Upper lobe of left lung (tissue), 6 donors: ENCODE data around the gene KCNG2. TPM values are rescaled to one million over a fixed set of nuclear protein-coding genes. Genes with fewer than 3 reads are reported as not detected.

Experiments
- ATAC-seq, 2 donors: fragments of 200-7000 bp; cut with Tn5 transposase; one replicate each; pipeline ENCODE4 v1.9.1; 2022; ENCODE audit warnings: mild to moderate bottlenecking in 2 of 2, moderate library complexity in 2 of 2; ENCODE audit not compliant: low FRiP score in 2 of 2
- DNase-seq, 2 donors: peaks; one replicate each; pipeline ENCODE4 v3.0.0-alpha.2; 2019 to 2020
- H3K27ac ChIP-seq, 4 donors: fragments of 200-600 bp; sonication (generic); one replicate each; pipeline ENCODE4 v1.5.1; 2016 to 2019
- H3K27me3 ChIP-seq, 4 donors: fragments of 200-600 bp; sonication (generic); one replicate each; pipeline ENCODE4 v1.5.1; 2017 to 2019
- H3K36me3 ChIP-seq, 4 donors: fragments of 200-600 bp; sonication (generic); one replicate each; pipeline ENCODE4 v1.5.1; 2016 to 2019
- H3K4me1 ChIP-seq, 4 donors: fragments of 200-600 bp; sonication (generic); one replicate each; pipeline ENCODE4 v1.5.1; 2018 to 2019
- H3K4me3 ChIP-seq, 4 donors: fragments of 200-600 bp; sonication (generic); one replicate each; pipeline ENCODE4 v1.5.1; 2017 to 2019; ENCODE audit warnings: mild to moderate bottlenecking in 2 of 4, moderate library complexity in 1 of 4
- H3K9me3 ChIP-seq, 4 donors: fragments of 200-600 bp; sonication (generic); one replicate each; pipeline ENCODE4 v1.5.1; 2018 to 2019
- EP300 ChIP-seq, 4 donors: sonication (generic); formaldehyde crosslinking; IDR thresholded peaks; one replicate each; pipeline ENCODE4 v1.5.1; 2017; ENCODE audit warnings: antibody characterized with exemption in 4 of 4, control low read depth in 2 of 4
- POLR2A ChIP-seq, 4 donors: fragments of 450-650 bp; IDR thresholded peaks; one replicate each; pipeline ENCODE4 v1.5.1; 2016 to 2017; ENCODE audit warnings: antibody characterized with exemption in 4 of 4, mild to moderate bottlenecking in 2 of 4
- POLR2AphosphoS5 ChIP-seq, 2 donors: sonication (generic); formaldehyde crosslinking; IDR thresholded peaks; one replicate each; pipeline ENCODE4 v1.5.1; 2017; ENCODE audit warnings: antibody characterized with exemption in 2 of 2
- WGBS, 2 donors: methylation state at CpG; one replicate each; pipeline ENCODE4 v1.1.5; 2017 to 2018; 5-methylcytosine and 5-hydroxymethylcytosine counted together
- total RNA-seq, 6 donors: library from RNA; depleted of rRNA in 4 of 6; stranded (reverse); fragments of >200 nt in 4 of 6; gene quantifications; one replicate each; pipeline versions ENCODE4 v1.1.0 to v1.2.1, GENCODE V29; 2016 to 2021
- TF ChIP-seq, protein P1 (sequence below), 6 experiments: fragments of 450-650 bp in 4 of 6; fragments of 200-600 bp in 2 of 6; sonication (generic) in 2 of 6; IDR thresholded peaks; one replicate each; pipeline ENCODE4 v1.5.1; 2016 to 2019; ENCODE audit warnings: antibody characterized with exemption in 6 of 6
- donor health status: DM: no; HTN: no; CAD: no; lungs with moderate emphysema.
- donor health status: DM: no; HTN: yes; CAD: no; lungs with severe emphysema.

The KCNG2 gene, protein sequence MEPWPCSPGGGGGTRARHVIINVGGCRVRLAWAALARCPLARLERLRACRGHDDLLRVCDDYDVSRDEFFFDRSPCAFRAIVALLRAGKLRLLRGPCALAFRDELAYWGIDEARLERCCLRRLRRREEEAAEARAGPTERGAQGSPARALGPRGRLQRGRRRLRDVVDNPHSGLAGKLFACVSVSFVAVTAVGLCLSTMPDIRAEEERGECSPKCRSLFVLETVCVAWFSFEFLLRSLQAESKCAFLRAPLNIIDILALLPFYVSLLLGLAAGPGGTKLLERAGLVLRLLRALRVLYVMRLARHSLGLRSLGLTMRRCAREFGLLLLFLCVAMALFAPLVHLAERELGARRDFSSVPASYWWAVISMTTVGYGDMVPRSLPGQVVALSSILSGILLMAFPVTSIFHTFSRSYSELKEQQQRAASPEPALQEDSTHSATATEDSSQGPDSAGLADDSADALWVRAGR
- total RNA-seq = 1 to 10 TPM in 1 of 6 donors, under 1 TPM in 3, not detected in 2; 0.49 to 1.1 (median 0.73) TPM

DNA sequence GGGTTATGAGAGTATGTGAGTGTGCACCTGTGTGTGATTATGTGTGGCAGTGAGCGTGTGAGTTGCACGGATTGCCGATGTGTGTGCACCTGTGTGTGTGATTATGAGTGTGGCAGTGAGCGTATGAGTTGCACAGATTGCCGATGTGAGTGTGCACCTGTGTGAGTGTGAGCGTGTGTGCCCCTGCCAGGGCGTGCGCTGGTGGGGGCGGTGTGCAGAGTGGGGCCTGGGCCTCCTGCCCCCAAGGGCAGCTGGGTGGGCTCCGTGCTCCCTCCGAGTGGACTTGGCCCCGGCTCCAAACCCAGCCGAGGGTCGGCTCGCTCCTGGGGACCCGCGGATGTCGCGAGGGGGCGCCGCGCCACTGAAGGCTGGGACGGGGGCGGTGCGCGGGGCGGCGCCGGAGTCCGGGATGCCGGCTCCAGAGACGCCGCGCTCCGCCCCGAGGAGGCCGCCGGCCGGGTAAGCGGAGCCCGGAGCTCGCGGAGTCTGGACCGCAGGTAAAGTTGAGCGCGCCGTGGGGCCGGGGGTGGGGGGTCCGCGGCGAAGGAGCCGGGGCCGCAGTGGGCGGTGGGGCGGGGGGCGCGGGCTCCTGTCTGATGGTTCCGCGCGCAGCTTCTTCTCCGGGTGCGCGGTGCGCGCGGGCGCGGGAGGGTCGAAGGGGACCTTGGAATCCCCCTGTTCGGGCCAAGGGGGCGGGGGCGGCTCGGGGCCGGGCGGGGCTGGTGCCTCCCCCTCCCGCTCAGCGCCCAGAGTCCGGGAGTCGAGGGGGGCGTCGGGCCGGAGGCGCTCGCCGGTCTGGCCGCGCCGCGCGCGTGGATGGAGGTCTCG is at the start of gene KCNG2:
Gene KCNG2 (plus strand): TSS at position 421 of the 828 bp plus-strand sequence. CDS start 65,730 bp downstream, outside the sequence.
- H3K4me3 ChIP-seq = peak within 1 kb of the TSS; percentile 5 to 51 (median 38)
- H3K27me3 ChIP-seq = peaks cover 0 to 31% (median 11%) of the 10 kb centered on the region in 4 donors
- TF ChIP-seq, protein P1, sequence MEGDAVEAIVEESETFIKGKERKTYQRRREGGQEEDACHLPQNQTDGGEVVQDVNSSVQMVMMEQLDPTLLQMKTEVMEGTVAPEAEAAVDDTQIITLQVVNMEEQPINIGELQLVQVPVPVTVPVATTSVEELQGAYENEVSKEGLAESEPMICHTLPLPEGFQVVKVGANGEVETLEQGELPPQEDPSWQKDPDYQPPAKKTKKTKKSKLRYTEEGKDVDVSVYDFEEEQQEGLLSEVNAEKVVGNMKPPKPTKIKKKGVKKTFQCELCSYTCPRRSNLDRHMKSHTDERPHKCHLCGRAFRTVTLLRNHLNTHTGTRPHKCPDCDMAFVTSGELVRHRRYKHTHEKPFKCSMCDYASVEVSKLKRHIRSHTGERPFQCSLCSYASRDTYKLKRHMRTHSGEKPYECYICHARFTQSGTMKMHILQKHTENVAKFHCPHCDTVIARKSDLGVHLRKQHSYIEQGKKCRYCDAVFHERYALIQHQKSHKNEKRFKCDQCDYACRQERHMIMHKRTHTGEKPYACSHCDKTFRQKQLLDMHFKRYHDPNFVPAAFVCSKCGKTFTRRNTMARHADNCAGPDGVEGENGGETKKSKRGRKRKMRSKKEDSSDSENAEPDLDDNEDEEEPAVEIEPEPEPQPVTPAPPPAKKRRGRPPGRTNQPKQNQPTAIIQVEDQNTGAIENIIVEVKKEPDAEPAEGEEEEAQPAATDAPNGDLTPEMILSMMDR (IDR thresholded peaks at IDR 0.05) = peak in 1 of 6 experiments; percentile 27
- no peak for TF ChIP-seq POLR2AphosphoS5 (IDR thresholded peaks at IDR 0.05)
- H3K36me3 ChIP-seq = no peaks in the 10 kb centered on the region
- WGBS, 2 donors = 21 to 64% methylated on average over 5 to 13 of the region's 92 CpGs
- H3K9me3 ChIP-seq = no peaks in the 10 kb centered on the region
- ATAC-seq (peak in 1 of 2 donors; percentile 64), DNase-seq (peak in 1 of 2 donors; percentile 88)
- no peak within 1 kb of the TSS for H3K27ac ChIP-seq
- H3K4me1 ChIP-seq = peaks cover 18 to 26% (median 23%) of the 10 kb centered on the region in 4 donors

DNA sequence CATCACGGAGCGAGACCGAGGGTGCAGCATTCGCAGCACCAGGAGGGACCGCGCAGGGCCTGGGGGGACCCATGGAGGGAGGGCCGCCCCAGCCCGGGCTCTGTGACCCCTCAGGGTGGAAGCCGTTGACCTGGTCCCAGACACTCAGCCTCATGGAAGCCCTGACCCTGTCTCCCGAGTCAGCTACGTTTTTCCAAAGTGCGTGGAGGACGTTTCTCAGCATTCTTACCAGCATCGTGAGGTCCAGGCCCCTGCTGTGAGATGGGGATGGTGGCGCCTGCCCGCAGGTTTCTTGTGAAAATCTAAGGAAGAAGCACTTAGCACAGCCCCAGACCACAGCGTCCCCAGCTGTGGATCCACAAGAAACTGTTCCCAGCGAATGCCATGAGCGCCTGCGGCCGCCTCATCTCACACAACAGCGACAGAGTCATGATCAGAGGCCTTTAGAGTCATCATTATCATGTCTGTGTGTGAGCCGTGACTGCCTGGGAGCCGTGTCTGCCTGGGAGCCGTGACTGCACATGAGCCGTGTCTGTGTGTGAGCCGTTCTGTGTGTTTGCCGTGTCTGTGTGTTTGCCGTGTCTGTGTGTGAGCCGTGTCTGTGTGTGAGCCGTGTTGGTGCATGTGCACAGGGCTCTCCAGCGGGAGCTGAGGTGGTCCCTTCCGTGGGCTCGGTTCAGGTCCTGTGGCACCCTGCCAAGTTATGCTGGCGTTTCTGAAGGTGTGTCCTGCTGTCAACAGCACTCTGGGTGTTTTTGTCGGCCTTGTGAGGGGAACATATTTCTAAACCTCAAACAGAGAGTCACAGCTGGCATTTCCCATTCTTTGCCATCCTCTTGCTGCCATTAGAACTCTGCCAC is 49.2 kb upstream of the KCNG2 start:
- TF ChIP-seq EP300 (IDR thresholded peaks at IDR 0.05) (no peak), POLR2AphosphoS5 (IDR thresholded peaks at IDR 0.05) (no peak), POLR2A (IDR thresholded peaks at IDR 0.05) (no peak)
- TF ChIP-seq, protein P1 (IDR thresholded peaks at IDR 0.05) = no peak
- Histone ChIP-seq H3K4me3 (no peak overlapping the region), H3K27me3 (no peaks in the 10 kb centered on the region), H3K27ac (no peak overlapping the region), H3K4me1 (no peaks in the 10 kb centered on the region), H3K9me3 (no peaks in the 10 kb centered on the region), H3K36me3 (peaks cover 0 to 44% (median 27%) of the 10 kb centered on the region in 4 donors)
- DNase-seq (peak; percentile 18 to 46), ATAC-seq (no peak)
- 87 to 92% methylated on average over 26 to 36 of the region's 36 CpGs for WGBS, 2 donors

- 82 to 90% methylated on average over 44 to 49 of the region's 49 CpGs for WGBS, 2 donors
- H3K9me3 ChIP-seq = no peaks in the 10 kb centered on the region
- peaks cover 0 to 45% (median 33%) of the 10 kb centered on the region in 4 donors for H3K36me3 ChIP-seq
- H3K27me3 ChIP-seq = no peaks in the 10 kb centered on the region
- H3K4me1 ChIP-seq = no peaks in the 10 kb centered on the region
- H3K27ac ChIP-seq = no peak overlapping the region
- TF ChIP-seq, protein P1 (IDR thresholded peaks at IDR 0.05) = no peak
- TF ChIP-seq POLR2A (IDR thresholded peaks at IDR 0.05) (no peak), POLR2AphosphoS5 (IDR thresholded peaks at IDR 0.05) (no peak), EP300 (IDR thresholded peaks at IDR 0.05) (no peak)
- DNase-seq (peak; percentile 10 to 60), ATAC-seq (peak in 1 of 2 donors; percentile 32)
- no peak overlapping the region for H3K4me3 ChIP-seq
Observed at GRCh38 chr18:79749251-79750191, 48.2 kb upstream of the KCNG2 start.
